IMR-90 (cell line): ENCODE results near the gene PSAP. TPM values are rescaled to one million over a fixed set of nuclear protein-coding genes. Genes with fewer than 3 reads are reported as not detected.

Experiments used
- ATAC-seq: fragments of 200-7000 bp; cut with Tn5 transposase; 2 replicates; pipeline ENCODE4 v1.9.1; 2020; ENCODE audit warnings: low read depth, mild to moderate bottlenecking, moderate library complexity
- BruUV-seq: library from RNA; stranded (reverse); fragments of 400-500 nt; replicated peaks from 2 replicates; lab custom pipeline; 2021; lab: Mats Ljungman, UMichigan
- CTCF ChIA-PET: fragments of 300-600 bp; formaldehyde crosslinking; extraction: SDS; loops from one replicate; lab custom pipeline; 2021; ENCODE audit warnings: antibody characterized with exemption; lab: Yijun Ruan, JAX
- POLR2A ChIA-PET: fragments of 300-600 bp; sonication (Branson Sonifier 250); formaldehyde crosslinking; loops from one replicate; lab custom pipeline; 2022; ENCODE audit warnings: antibody characterized with exemption; ENCODE audit not compliant: unreplicated experiment; lab: Charles Lee
- DNase-seq: peaks from one replicate; pipeline ENCODE4 v3.0.0; 2013
- H2AFZ ChIP-seq: replicated peaks from 2 replicates; pipeline ENCODE3; 2013; ENCODE audit warnings: low read length, mild to moderate bottlenecking; ENCODE audit not compliant: poor library complexity
- H2AK5ac ChIP-seq: 2 replicates; pipeline ENCODE4 v1.6.1; 2013; ENCODE audit warnings: low read depth, low read length, inconsistent platforms
- H2AK9ac ChIP-seq: replicated peaks from 2 replicates; pipeline ENCODE3; 2013; ENCODE audit warnings: mild to moderate bottlenecking, low read depth, low read length, moderate library complexity; ENCODE audit not compliant: poor library complexity
- H2BK120ac ChIP-seq: 2 replicates; pipeline ENCODE4 v1.6.1; 2013; ENCODE audit warnings: low read depth, low read length, inconsistent platforms
- H2BK15ac ChIP-seq: 3 replicates; pipeline ENCODE4 v1.6.1; 2013; ENCODE audit warnings: low read depth, low read length, inconsistent platforms
- H2BK20ac ChIP-seq: 2 replicates; pipeline ENCODE4 v1.6.1; 2013; ENCODE audit warnings: low read depth, mild to moderate bottlenecking, inconsistent platforms, low read length, moderate library complexity
- H2BK5ac ChIP-seq: 2 replicates; pipeline ENCODE4 v1.6.1; 2013; ENCODE audit warnings: mild to moderate bottlenecking, low read depth, low read length, inconsistent platforms; ENCODE audit not compliant: poor library complexity, severe bottlenecking
- H3K14ac ChIP-seq: replicated peaks from 2 replicates; pipeline ENCODE4 v1.6.1; 2013; ENCODE audit warnings: low read depth, low read length, inconsistent platforms
- H3K18ac ChIP-seq: 2 replicates; pipeline ENCODE4 v1.6.1; 2013; ENCODE audit warnings: low read depth, low read length, control low read depth
- H3K23ac ChIP-seq: 2 replicates; pipeline ENCODE4 v1.6.1; 2013; ENCODE audit warnings: low read depth, low read length, inconsistent platforms
- H3K27ac ChIP-seq: 2 replicates; pipeline ENCODE4 v1.5.1; 2013; ENCODE audit warnings: mild to moderate bottlenecking, control low read depth, low read length; ENCODE audit not compliant: insufficient read depth
- H3K27me3 ChIP-seq: 2 replicates; pipeline ENCODE4 v1.6.1; 2013; ENCODE audit warnings: low read length; ENCODE audit not compliant: control insufficient read depth, insufficient read depth
- H3K36me3 ChIP-seq: 2 replicates; pipeline ENCODE4 v1.6.1; 2013; ENCODE audit warnings: low read length, mixed read lengths; ENCODE audit not compliant: control insufficient read depth, insufficient read depth
- H3K4ac ChIP-seq: 2 replicates; pipeline ENCODE4 v1.6.1; 2013; ENCODE audit warnings: low read depth, low read length, inconsistent platforms
- H3K4me1 ChIP-seq: 2 replicates; pipeline ENCODE4 v1.6.1; 2013; ENCODE audit warnings: low read length, mixed read lengths; ENCODE audit not compliant: control insufficient read depth, insufficient read depth
- H3K4me2 ChIP-seq: 2 replicates; pipeline ENCODE4 v1.6.1; 2013; ENCODE audit warnings: low read depth, mild to moderate bottlenecking, control low read depth, low read length, moderate library complexity
- H3K4me3 ChIP-seq: 2 replicates; pipeline ENCODE4 v1.5.1; 2013; ENCODE audit warnings: low read depth, mild to moderate bottlenecking, control low read depth, low read length, moderate library complexity; ENCODE audit not compliant: insufficient read depth
- H3K56ac ChIP-seq: 2 replicates; pipeline ENCODE4 v1.6.1; 2013; ENCODE audit warnings: low read length, inconsistent platforms; ENCODE audit not compliant: insufficient read depth; ENCODE audit errors: extremely low read depth
- H3K79me1 ChIP-seq, 2 experiments: 2 replicates each; pipeline ENCODE4 v1.6.1; 2013; ENCODE audit warnings: low read length in 2 of 2, inconsistent platforms in 1 of 2, low read depth in 1 of 2
- H3K9ac ChIP-seq: 2 replicates; pipeline ENCODE4 v1.6.1; 2013; ENCODE audit warnings: low read depth, low read length, control low read depth
- H3K9me1 ChIP-seq: 2 replicates; pipeline ENCODE4 v1.6.1; 2013; ENCODE audit warnings: low read length, inconsistent platforms; ENCODE audit not compliant: insufficient read depth
- H3K9me3 ChIP-seq: 2 replicates; pipeline ENCODE4 v1.6.1; 2013; ENCODE audit warnings: low read length; ENCODE audit not compliant: control insufficient read depth, insufficient read depth
- H4K20me1 ChIP-seq: 2 replicates; pipeline ENCODE4 v1.6.1; 2013; ENCODE audit warnings: low read length, inconsistent platforms; ENCODE audit not compliant: insufficient read depth
- H4K5ac ChIP-seq: 2 replicates; pipeline ENCODE4 v1.6.1; 2013; ENCODE audit warnings: mild to moderate bottlenecking, low read depth, low read length, control low read depth
- H4K8ac ChIP-seq, 2 experiments: 2 replicates each; pipeline ENCODE4 v1.6.1; 2013; ENCODE audit warnings: low read depth in 2 of 2, low read length in 2 of 2, control low read depth in 1 of 2, inconsistent platforms in 1 of 2
- H4K91ac ChIP-seq: 2 replicates; pipeline ENCODE4 v1.6.1; 2013; ENCODE audit warnings: low read depth, low read length, inconsistent platforms; ENCODE audit not compliant: insufficient read depth
- BHLHE40 ChIP-seq: fragments of 150-350 bp; IDR thresholded peaks from 2 replicates; pipeline ENCODE4 v1.6.1; 2016; ENCODE audit warnings: mild to moderate bottlenecking, low read depth, low read length
- CEBPB ChIP-seq: IDR thresholded peaks from 2 replicates; pipeline ENCODE4 v1.6.1; 2012; ENCODE audit warnings: low read depth, low read length, improper control_type of control experiment
- CHD1 ChIP-seq: IDR thresholded peaks from 2 replicates; pipeline ENCODE4 v1.6.1; 2012; ENCODE audit warnings: low read depth, low read length, improper control_type of control experiment
- CTCF ChIP-seq: conservative IDR thresholded peaks from 2 replicates; pipeline ENCODE4 v1.5.1; 2012; ENCODE audit warnings: mild to moderate bottlenecking, low read depth, low read length, improper control_type of control experiment
- FOS ChIP-seq: fragments of 150-350 bp; IDR thresholded peaks from 2 replicates; pipeline ENCODE4 v1.6.1; 2016; ENCODE audit warnings: low read depth, low read length
- MAFK ChIP-seq: IDR thresholded peaks from 2 replicates; pipeline ENCODE4 v1.6.1; 2012; ENCODE audit warnings: low read depth, low read length, improper control_type of control experiment
- MAZ ChIP-seq: IDR thresholded peaks from 2 replicates; pipeline ENCODE4 v1.6.1; 2012; ENCODE audit warnings: low read depth, mild to moderate bottlenecking, low read length, improper control_type of control experiment, moderate library complexity, borderline replicate concordance
- MXI1 ChIP-seq: IDR thresholded peaks from 2 replicates; pipeline ENCODE4 v1.6.1; 2012; ENCODE audit warnings: low read depth, mild to moderate bottlenecking, low read length, moderate library complexity, borderline replicate concordance
- NFE2L2 ChIP-seq: fragments of 150-350 bp; IDR thresholded peaks from 2 replicates; pipeline ENCODE4 v1.6.1; 2016; ENCODE audit warnings: low read depth, mild to moderate bottlenecking, low read length
- POLR2A ChIP-seq: IDR thresholded peaks from 2 replicates; pipeline ENCODE4 v1.6.1; 2012; ENCODE audit warnings: mild to moderate bottlenecking, low read depth, low read length
- RAD21 ChIP-seq: IDR thresholded peaks from 2 replicates; pipeline ENCODE4 v1.6.1; 2012; ENCODE audit warnings: low read length, improper control_type of control experiment
- RCOR1 ChIP-seq: IDR thresholded peaks from 2 replicates; pipeline ENCODE4 v1.6.1; 2012; ENCODE audit warnings: mild to moderate bottlenecking, low read length, improper control_type of control experiment; ENCODE audit not compliant: insufficient replicate concordance
- RFX5 ChIP-seq: IDR thresholded peaks from 2 replicates; pipeline ENCODE4 v1.8.0; 2012; ENCODE audit warnings: low read depth, mild to moderate bottlenecking, low read length, moderate library complexity
- SMC3 ChIP-seq: fragments of 150-350 bp; IDR thresholded peaks from 2 replicates; pipeline ENCODE4 v1.6.1; 2016; ENCODE audit warnings: low read depth, mild to moderate bottlenecking, antibody characterized with exemption, low read length, moderate library complexity
- USF2 ChIP-seq: fragments of 150-350 bp; IDR thresholded peaks from 2 replicates; pipeline ENCODE4 v1.6.1; 2017; ENCODE audit warnings: mild to moderate bottlenecking, antibody characterized with exemption, low read length, low read depth
- WGBS, 2 experiments: methylation state at CpG; one replicate each; pipeline versions ENCODE4 v1.1.5 to v1.1.7; 2013; ENCODE audit warnings: missing lambda C conversion rate in 2 of 2; ENCODE audit not compliant: insufficient read length in 1 of 2; ENCODE audit errors: extremely low coverage in 2 of 2; 5-methylcytosine and 5-hydroxymethylcytosine counted together
- dilution Hi-C: fragments of 300-500 bp; cut with HindIII; formaldehyde crosslinking; loops from one replicate; pipeline ENCODE4 v1.14.3; 2018; ENCODE audit warnings: low sequenced_read_pairs; ENCODE audit not compliant: unreplicated experiment
- in situ Hi-C: fragments of 300-500 bp; cut with MboI; formaldehyde crosslinking; loops from 3 replicates; pipeline ENCODE4 v1.14.3; 2019; ENCODE audit warnings: low sequenced_read_pairs, inconsistent platforms, mixed read lengths
- intact Hi-C: fragments of 100-400 bp; cut with micrococcal nuclease; formaldehyde crosslinking; loops from 2 replicates; pipeline ENCODE4 v1.10.0; 2022
- polyA plus RNA-seq, 3 experiments: library from polyadenylated mRNA; depleted of rRNA; stranded (reverse); fragments of >200 nt; gene quantifications; 2 replicates each; pipeline ENCODE4 v1.2.3, GENCODE V29; 2012; ENCODE audit warnings: low replicate concordance in 1 of 3
- total RNA-seq: library from RNA; depleted of rRNA; stranded (reverse); fragments of >200 nt; gene quantifications from 2 replicates; pipeline ENCODE4 v1.2.3, GENCODE V29; 2012

The PSAP gene
- total and polyA plus RNA-seq, 2 of the 4 experiments (the other 2 are of a cell fraction): 216 to 876 TPM

- peaks cover 69% of the 10 kb centered on the region for H3K36me3 ChIP-seq
- no peaks in the 10 kb centered on the region for H3K4me1 ChIP-seq
- H4K91ac ChIP-seq: no peak overlapping the region
- peaks cover 19% of the 10 kb centered on the region for H4K20me1 ChIP-seq
- H2BK120ac ChIP-seq: no peak overlapping the region
- ChIA-PET CTCF (no interaction called here), POLR2A (no interaction called here)
- no peak overlapping the region for H3K4me2 ChIP-seq
- TF ChIP-seq USF2 (no peak), MXI1 (no peak), RFX5 (no peak), POLR2A (no peak), SMC3 (no peak), CHD1 (no peak), CTCF (no peak), RCOR1 (no peak), NFE2L2 (no peak), MAFK (no peak), FOS (no peak), BHLHE40 (no peak), RAD21 (no peak), CEBPB (no peak), MAZ (no peak)
- H4K5ac ChIP-seq: no peak overlapping the region
- H3K23ac ChIP-seq: no peak overlapping the region
- in situ Hi-C loops (no loop called here), dilution Hi-C loops (no loop called here), intact Hi-C loops (no loop called here)
- no peak overlapping the region for H3K4ac ChIP-seq
- no peak overlapping the region for H3K27ac ChIP-seq
- H2AK9ac ChIP-seq: peak overlapping the region; percentile 62
- no peaks in the 10 kb centered on the region for H3K9me3 ChIP-seq
- H3K9me1 ChIP-seq: peaks cover 3% of the 10 kb centered on the region; the same call in 1 of the 2 replicates
- no peak overlapping the region for H3K18ac ChIP-seq
- H3K4me3 ChIP-seq: no peak overlapping the region
- no peaks in the 10 kb centered on the region for H3K27me3 ChIP-seq
- H3K56ac ChIP-seq: no peak overlapping the region
- no peak overlapping the region for H2BK20ac ChIP-seq
- ATAC-seq (no peak), DNase-seq (no peak)
- H2BK5ac ChIP-seq: no peak overlapping the region
- no peak overlapping the region for H3K9ac ChIP-seq
- BruUV-seq: no TSS peak
- H2AFZ ChIP-seq: no peak overlapping the region
- H3K79me1 ChIP-seq: peaks cover 7 to 14% of the 10 kb centered on the region in 2 experiments; a peak in 3 of 4 replicates
- no peak overlapping the region for H2AK5ac ChIP-seq
- H2BK15ac ChIP-seq: no peak overlapping the region
- no peak overlapping the region for H4K8ac ChIP-seq
- WGBS, 2 experiments: 100% methylated on average over 2 of the region's 4 CpGs; no CpG with 5 or more reads in 1 of the 2 experiments
- H3K14ac ChIP-seq: no peak overlapping the region
Measured at GRCh38 chr10:71823356-71823755, 27.7 kb downstream of the PSAP start.
